HG02678 (cell line): ENCODE data around the gene RPLP2.

ENCODE experiments used
- ATAC-seq: cut with Tn5 transposase; IDR thresholded peaks from one replicate; pipeline ENCODE4 v1.9.1; 2021; ENCODE audit warnings: mild to moderate bottlenecking, moderate library complexity; ENCODE audit not compliant: unreplicated experiment

RPLP2 gene

DNA sequence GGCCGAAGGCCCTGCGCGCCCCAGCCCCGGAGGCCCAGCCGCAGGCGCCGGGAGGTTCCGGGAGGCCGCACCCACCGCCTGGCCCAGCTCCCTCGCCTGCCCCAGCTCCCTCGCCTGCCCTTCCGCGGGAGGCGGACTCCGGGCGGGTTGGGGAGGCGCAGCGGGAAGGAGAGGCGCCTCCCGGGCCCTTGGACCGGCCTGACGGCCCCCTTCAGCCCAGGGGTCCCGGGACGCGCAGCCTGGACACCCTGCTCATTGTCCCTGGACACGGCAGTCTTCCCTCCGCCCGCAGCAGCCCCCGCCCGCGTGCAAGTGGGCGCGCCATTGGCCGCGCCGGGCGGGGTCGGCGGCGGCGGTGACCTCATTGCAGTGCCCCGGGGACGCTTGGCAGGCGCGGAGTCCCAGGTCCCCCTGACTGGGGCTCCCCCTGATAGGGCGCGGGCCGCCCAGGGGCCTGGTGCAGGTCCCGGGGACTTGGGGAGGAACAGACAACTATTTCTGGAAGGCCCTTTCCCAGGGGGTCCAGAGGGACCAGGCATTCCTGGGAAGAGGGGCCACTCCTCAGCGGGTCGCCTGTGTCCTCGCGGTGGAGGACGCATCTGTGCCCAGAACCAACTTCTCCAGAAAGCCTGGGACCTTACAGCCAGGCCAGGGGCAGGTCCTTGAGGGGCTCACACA lies 23.5 kb downstream of the RPLP2 start:
- ATAC-seq = peak; percentile 19

DNA sequence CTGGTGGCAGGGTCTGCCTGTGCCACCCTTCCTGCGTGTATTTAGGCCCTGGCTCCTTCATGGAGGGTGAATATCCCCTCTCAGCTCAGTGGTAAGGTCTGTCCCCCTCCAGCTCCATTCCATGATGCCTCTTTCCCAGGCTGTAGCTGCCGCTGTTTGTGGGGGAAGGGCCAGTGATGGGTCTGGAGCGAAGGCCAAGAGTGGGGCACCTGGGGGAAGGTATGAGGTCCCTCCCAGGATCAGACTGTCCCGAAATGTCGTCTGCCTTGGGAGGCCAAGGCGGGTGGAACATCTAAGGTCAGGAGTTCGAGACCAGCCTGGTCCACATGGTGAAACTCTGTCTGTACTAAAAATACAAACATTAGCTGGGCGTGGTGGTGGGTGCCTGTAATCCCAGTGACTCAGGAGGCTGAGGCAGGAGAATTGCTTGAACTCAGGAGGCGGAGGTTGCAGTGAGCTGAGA lies 24.1 kb downstream of the RPLP2 start:
- no peak for ATAC-seq

DNA sequence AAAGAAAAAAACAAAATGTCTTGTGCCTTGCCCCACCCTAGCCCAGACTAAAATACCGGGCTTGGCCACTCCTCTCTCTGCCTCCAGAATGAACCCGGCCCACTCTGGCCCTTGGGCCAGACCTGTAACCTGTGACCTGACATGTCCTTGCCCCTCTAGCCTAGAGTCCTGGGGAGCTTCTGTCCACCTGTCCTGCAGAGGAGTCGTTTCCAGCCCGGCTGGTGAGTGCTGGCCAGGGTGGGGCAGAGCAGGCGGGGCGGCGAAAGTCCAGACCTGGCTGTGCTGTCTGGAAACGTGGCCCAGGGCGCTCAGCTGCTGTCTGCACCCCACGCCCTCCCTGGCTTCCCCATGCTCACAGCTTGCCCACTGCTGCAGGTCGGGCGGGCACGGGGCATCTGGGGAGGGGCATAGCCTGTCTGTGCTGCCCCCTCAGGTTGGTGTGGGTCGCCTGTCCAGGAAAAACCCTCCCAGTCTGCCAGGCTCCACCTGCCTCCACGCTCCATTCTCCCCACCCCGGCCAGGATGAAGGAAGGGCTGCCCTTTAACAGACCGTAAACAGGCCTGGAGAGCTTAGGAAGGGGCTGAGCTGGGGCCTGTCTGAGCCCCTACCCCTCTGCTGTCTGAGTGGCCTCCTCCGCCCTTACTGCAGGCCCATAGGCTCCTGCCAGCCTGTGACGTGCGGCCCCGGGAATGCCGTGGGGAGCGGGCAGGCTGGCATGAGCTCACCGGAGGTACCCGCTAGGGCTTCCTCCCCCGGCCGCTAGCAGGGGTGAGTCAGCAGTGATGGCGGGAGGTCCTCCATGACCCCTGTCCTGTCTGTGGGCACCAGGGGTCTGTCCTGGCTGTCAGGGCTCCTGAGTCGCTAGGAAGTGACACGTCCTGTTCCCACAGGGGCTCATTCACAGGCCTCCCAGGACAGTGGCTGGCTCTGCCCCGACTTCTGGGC lies 24.9 kb downstream of the RPLP2 start:
- ATAC-seq = no peak

DNA sequence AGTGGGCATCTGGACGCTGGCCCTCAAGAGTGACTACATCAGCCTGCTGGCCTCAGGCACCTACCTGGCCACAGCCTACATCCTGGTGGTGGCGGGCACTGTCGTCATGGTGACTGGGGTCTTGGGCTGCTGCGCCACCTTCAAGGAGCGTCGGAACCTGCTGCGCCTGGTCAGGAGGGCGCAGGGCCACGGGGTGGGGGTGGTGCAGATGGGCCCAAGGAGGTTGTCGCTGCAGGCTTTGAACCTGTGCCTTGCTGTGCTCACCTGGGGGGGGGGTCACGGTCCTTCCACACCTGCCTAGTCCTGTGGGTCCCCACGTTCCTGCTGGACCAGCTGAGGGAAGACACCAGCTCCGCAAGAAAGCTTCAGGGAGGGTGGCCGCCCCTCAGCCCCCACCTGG lies 26.5 kb downstream of the RPLP2 start:
- no peak for ATAC-seq

DNA sequence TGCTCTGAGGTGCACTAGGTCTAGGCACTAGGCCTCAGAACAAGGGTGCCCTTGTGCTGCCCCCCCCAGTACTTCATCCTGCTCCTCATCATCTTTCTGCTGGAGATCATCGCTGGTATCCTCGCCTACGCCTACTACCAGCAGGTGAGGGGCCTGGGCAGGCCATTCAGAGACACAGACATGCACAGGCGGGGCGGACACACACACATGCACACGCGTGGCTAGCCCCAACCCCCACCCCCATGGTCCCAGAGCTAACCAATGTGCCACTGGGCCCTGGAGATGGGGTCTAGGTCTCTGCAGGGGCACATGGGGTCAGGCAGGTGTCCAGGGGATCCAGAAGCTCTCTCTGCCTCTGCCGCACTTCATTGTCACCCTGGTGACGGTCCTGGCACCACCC lies 26.9 kb downstream of the RPLP2 start:
- ATAC-seq = no peak

DNA sequence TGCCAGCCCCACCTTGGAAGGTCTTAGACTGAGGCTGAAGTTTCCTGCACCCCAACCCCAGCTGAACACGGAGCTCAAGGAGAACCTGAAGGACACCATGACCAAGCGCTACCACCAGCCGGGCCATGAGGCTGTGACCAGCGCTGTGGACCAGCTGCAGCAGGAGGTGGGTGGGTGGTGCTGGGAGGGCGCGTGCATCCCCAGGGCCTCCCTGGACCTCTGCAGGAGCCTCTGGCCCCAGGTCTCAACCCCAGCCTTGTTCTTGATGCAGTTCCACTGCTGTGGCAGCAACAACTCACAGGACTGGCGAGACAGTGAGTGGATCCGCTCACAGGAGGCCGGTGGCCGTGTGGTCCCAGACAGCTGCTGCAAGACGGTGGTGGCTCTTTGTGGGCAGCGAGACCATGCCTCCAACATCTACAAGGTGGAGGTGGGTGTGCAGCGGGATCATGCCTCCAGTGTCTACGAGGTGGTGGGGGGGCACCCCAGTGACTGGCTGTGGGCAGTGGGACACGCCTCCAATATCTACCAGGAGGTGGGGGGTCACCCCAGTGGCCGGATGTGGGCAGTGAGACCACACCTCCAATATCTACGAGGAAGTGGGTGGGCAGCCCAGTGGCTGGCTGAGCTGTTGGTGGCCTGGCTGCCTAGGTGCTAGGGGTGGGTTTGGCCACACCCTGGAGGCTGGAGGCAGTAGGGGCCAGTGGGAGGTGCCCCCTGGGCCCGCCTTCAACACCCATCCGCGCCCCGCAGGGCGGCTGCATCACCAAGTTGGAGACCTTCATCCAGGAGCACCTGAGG lies 27.6 kb downstream of the RPLP2 start:
- no peak for ATAC-seq

DNA sequence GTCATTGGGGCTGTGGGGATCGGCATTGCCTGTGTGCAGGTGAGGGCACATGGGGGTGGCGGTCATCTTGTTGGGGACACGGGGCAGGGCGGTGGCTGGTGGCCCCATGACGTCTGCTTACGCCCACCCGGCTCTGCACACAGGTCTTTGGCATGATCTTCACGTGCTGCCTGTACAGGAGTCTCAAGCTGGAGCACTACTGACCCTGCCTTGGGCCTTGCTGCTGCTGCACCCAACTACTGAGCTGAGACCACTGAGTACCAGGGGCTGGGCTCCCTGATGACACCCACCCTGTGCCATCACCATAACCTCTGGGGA lies 28.2 kb downstream of the RPLP2 start:
- no peak for ATAC-seq

DNA sequence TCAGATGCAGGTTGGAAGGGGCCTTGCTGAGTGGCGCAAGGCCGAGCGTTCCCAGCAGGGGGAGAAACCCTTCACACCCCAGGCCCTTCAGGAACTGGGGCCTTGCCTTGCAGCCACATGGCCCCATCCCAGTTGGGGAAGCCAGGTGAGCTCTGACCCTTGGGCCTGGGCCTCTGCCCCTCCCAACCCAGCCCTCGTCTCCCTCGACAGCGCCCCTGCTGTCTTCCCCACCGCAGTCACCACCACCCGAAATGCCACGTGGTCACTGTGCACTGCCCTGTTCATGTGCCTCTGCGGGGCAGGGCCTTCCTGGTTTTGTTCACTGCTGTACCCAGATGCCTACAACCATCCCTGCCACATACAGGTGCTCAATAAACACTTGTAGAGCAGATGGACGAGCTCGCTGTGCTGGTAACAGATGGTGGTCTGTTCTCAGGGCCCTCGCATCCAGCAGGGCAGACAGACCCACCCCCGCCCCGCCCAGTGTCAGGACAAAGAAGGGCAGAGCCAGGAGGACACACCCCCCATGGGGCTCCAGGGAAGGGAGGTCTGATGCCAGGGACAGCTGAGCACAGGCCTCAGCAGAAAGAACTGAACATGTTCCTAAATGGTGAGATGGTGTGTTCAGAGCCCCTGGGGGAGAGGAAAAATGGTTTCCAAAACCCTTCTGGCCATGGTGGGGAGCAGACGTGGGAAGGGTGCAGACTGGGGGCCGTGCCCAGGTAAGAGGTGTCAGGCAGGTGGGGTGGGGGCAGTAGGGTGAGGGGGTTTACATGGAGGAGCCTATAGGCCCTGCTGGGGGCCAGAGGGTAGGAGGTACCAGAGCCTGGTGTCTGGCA lies 28.9 kb downstream of the RPLP2 start:
- no peak for ATAC-seq

DNA sequence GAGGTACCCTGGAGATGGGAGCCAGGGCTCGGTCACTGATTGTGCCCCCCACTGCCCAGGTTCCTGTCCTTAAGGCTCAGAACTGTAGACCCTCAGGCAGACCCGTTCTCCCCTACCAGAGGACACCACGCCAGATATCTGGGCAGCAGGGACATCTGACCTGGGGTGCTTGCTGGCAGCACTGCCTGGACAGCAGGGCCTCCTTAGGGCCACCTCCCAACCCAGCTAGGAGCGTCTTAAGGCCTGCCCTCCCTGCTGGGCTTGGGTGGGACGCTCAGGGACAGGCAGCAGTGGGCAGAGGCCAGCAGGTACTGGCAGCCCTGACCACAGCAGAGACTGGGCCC lies 29.5 kb downstream of the RPLP2 start:
- ATAC-seq = no peak

DNA sequence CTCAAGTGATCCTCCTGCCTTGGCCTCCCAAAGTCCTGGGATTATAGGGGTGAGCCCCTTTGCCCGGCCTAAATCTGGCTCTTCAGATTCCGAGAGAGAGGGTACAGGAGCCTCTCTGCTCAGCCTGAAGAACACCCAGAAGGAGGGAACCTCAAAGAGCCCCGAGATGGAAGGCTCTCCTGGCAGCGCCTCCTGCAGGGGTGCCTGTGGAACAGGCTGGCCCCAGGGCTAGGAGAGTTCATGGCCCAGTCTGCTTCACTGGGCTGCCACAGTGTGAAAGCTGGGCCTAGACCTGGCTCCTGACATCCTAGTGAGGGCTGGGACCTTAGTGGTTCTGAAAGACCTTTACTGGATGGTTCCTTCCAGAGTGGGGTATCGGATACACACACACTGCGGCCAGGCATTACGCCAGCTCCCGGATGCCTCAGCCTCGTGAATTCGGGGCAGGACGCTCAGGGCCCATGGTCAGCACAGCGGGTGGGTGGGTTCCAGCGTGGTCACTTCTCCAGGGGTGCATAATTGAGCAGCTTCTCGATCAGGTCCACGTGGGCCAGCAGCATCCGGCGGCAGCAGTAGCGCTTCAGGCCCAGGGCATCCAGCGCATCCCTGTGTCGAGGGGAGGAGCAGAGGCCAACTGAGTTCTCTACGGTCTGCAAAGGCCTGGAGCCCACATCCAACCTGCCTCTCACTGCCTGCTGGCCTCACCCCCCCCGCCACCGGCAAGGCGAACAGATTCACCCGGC lies 30.3 kb downstream of the RPLP2 start:
- no peak for ATAC-seq

DNA sequence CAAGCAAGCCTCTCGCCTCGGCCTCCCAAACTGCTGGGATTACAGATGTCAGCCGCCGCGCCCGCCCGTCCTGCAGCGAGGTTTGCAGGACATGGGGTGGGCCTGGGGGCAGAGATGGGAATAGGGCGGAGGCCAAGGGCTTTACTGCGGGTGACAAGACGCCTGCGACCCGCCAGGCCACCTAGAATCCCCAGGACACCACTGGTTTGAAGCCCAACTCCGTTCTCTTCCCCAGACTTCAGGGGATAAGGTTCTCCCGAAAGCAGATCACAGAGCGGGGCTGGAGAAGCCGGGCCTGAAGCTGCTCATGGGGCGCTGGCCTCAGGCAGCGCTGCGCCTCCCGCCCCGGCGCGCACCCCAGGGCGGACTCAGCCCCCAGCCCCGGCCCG lies 32.2 kb downstream of the RPLP2 start:
- ATAC-seq = peak; percentile 4

DNA sequence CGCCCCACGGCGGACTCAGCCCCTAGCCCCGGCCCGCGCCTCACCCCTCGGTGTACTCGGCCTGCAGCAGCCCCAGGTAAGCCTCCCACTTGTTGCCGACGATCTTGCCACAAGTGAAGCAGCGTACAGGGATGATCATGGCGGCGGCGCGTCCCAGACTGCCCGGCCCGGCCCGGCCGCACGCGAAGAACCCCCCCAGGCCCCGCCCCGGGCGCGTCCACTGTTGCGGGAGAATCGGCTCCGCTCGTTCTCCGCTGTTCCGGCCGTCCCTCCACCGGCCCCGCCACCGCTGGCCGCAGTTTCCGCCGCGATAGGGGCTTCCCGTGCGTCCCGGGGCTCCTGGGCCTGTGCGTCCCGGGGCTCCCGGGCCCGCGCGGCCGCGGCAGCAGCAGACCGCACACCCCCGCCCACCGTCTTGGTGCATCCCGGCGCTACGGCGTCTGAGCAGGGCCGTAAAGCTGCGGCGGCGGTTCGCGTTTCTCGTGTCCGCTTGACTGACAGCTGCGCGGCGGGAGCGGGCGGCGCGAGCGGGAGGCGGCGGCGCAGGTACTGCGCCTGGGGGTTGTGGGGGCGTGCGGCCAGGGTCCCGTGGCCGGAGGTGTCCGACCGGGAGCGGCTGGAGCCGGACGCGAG lies 32.7 kb downstream of the RPLP2 start, which contains the start of the genes POLR2L and TSPAN4:
TSS of gene POLR2L (minus strand) at position 160 of the 633 bp plus-strand sequence. CDS start at position 139, 21 bp downstream.
TSS of gene TSPAN4 (plus strand) at position 483 of the 633 bp plus-strand sequence. CDS start 7,453 bp downstream, outside the sequence.
- peak; percentile 67 for ATAC-seq

DNA sequence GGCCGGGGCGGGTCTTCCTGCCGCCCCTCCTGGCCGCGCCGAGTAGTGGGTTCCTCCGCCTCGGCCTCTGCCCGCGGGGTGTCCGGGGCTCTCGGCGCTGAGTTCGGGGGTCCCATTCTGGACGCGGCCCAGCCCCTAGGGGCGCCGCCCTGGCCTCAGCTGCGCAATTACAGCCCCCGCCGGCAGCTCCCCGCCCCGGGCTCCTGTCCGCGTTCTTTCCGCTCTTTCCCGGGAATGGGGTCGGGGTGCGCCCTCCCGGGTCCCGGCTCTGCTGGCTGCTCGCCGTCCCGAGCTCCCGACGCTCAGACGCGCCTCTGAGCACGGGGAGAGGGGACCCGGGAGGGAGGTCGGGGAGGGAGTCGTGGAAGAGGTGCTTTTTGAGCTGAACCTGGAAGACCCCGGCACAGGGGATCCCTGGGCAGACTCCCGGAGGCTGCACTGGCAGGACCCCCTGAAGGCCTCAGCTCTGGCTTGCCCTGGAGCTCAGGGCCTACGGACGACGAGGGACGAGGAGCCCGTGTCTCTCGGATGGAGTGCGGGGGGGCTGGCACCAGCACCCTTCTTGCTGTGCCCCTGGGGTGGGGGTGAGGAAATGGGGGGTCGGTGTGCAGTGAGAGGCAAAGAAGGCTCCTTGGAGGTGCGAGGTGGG lies 33.4 kb downstream of the RPLP2 start:
- no peak for ATAC-seq

DNA sequence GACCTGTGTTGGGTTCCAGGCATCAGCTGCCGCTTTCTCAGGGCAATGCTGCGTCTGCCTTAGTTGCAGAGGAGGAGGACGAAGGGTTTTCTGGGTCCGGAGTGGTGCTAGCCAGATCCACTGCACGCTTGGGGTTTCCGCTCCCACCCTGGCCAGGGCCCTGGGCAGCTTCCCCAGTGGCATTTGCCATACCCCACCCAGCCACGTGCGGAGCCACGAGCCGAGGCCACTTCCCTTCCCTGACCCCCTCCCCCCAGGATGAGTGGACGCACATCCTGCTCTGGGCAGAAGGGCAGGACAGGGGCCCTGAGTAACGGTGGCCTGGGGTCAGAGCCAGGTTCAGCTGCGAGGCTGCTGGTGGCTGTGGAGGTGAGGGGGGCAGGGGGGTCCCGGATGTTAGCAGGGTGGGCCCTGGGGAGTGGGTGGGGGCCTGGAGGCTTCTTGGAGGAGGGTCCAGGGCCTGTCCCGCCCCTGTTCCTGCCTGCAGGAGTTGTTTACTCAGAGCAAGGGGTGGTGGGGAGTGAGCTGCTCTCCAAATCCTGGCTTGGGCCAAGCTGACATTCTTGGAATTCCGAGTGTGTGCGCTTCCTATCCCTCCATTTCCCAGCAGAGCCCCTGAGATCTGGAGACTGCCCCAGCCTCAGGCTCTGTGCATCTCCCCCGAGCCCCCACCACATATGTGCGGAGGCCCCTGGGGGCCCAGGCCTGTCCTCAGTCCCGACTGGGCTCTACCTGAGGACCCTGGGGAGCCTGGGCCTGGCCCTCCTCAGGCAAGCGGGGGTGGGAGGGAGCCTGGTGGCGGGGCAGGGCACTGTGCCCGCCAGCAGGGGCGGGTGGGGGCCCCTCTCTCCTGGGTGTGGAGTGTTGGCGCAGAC lies 34.3 kb downstream of the RPLP2 start:
- ATAC-seq = no peak

DNA sequence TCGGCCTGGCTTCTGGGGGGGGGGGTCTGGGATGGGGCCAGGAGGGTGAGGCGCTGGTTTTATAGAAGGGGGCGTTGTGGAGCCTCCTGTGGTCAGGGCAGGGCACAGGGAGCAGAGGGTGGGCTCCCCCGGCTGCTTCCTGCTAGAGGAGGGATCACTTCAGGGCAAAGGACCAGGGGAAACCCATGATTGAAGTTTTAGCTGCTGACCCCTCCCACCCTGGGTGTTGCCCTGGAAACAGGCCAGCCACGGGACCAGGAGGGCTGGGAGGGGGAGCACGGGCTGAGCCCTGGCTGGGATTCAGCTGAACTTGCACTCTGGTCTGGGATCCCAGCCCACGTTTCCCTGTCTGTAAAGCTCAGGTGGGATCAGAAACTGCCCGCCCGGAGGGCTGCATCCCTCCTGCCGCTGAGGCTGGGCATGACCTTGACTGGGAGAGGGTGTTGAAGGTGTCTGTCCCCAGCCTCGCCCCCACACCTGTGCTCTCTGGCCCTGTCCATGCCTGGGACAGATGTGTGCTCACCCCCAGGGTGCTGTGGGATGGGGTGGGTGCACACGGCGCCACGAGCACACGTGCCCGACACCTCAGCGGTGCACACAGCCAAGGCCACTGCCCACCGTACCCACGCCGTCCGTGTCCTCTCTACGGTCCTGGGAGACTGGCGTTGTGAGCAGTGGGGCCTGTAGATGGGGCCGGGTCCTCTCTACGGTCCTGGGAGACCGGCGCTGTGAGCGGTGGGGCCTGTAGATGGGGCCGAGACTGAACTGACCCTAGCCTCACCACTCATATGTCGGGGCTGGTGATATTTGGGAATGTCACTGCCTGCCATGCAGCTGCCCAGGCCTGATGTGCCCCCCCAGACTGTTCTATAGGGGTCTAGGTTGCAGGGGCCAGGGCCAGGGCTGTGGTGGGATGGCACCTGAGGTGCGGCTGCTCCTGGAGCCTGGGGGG lies 35.2 kb downstream of the RPLP2 start:
- no peak for ATAC-seq

DNA sequence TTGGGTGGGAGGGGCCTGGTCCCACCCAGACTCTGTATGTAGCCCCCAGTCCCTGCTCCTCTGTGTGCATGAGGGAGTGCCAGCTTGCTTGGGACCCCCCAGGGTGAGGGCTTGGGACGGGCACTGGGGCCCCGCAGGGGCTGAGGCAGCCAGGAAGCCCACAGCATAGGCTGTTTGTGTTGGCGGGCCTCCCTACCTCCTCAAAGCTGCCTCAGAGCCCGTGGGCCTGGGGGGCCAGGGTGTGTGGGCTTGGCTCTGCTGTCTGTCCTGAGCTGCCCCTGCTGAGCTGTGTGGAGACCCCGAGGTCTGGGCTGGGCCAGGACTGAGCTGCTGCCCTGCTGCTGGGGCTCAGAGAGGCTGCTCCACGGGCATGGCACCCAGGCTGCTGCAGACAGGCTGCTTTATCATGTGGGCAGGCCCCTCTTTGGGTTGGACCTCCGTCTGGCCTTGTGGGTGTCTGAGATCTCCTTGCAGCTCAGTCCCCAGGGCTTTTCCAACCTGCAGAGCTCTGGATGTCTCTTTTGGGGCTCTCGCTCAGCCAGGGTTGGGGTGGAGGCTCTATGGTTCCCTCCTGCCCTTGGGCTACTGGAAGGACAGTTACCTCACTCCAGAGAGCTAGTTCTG lies 36.2 kb downstream of the RPLP2 start:
- no peak for ATAC-seq
